Measurements from ENCODE around the gene DNAJC1.

GRCh38 chr10:21811245-21811585, 192.3 kb downstream of the DNAJC1 start:
- TF ChIP-seq CTCF (IDR thresholded peaks at IDR 0.05) (no peak), POLR2AphosphoS5 (IDR thresholded peaks at IDR 0.05; ENCODE audit: low read depth, low read length) (no peak), SIN3A (IDR thresholded peaks at IDR 0.05; ENCODE audit: borderline replicate concordance, insufficient read depth, low read depth, low read length) (no peak), TCF7L2 (IDR thresholded peaks at IDR 0.05; ENCODE audit: low read depth, low read length) (no peak)
- TF ChIP-seq, protein P1, sequence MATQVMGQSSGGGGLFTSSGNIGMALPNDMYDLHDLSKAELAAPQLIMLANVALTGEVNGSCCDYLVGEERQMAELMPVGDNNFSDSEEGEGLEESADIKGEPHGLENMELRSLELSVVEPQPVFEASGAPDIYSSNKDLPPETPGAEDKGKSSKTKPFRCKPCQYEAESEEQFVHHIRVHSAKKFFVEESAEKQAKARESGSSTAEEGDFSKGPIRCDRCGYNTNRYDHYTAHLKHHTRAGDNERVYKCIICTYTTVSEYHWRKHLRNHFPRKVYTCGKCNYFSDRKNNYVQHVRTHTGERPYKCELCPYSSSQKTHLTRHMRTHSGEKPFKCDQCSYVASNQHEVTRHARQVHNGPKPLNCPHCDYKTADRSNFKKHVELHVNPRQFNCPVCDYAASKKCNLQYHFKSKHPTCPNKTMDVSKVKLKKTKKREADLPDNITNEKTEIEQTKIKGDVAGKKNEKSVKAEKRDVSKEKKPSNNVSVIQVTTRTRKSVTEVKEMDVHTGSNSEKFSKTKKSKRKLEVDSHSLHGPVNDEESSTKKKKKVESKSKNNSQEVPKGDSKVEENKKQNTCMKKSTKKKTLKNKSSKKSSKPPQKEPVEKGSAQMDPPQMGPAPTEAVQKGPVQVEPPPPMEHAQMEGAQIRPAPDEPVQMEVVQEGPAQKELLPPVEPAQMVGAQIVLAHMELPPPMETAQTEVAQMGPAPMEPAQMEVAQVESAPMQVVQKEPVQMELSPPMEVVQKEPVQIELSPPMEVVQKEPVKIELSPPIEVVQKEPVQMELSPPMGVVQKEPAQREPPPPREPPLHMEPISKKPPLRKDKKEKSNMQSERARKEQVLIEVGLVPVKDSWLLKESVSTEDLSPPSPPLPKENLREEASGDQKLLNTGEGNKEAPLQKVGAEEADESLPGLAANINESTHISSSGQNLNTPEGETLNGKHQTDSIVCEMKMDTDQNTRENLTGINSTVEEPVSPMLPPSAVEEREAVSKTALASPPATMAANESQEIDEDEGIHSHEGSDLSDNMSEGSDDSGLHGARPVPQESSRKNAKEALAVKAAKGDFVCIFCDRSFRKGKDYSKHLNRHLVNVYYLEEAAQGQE (IDR thresholded peaks at IDR 0.05; ENCODE audit: insufficient read depth in 1 of 2, low read depth in 2 of 2, low read length in 1 of 2) = no peak

Data from Panc1 (cell line).